HAP-1 (cell line): ENCODE results near the gene USP49.
"Not testable (repeated sequence)": the region's sequence is repeated elsewhere in the genome, so short reads cannot be mapped to it uniquely, and the experiment has no call there.

Source experiments
- DNase-seq, 2 experiments: peaks; one replicate each; pipeline ENCODE4 v3.0.0-alpha.2; 2016 to 2020; ENCODE audit warnings: low spot score in 2 of 2
- H3K27me3 ChIP-seq: fragments of 250-450 bp; sonication (Bioruptor Pico); 2 replicates; pipeline ENCODE4 v1.5.1; 2020; ENCODE audit warnings: low read depth, mild to moderate bottlenecking, moderate library complexity
- H3K36me3 ChIP-seq: fragments of 250-450 bp; sonication (Bioruptor Pico); replicated peaks from 2 replicates; pipeline ENCODE4 v1.5.1; 2020; ENCODE audit warnings: mild to moderate bottlenecking
- H3K4me1 ChIP-seq: fragments of 250-450 bp; sonication (Bioruptor Pico); 2 replicates; pipeline ENCODE4 v1.5.1; 2020; ENCODE audit warnings: mild to moderate bottlenecking
- H3K4me3 ChIP-seq: fragments of 250-450 bp; sonication (Bioruptor Pico); 2 replicates; pipeline ENCODE4 v1.5.1; 2020; ENCODE audit warnings: mild to moderate bottlenecking, moderate library complexity
- H3K9me3 ChIP-seq: fragments of 250-450 bp; sonication (Bioruptor Pico); 2 replicates; pipeline ENCODE4 v1.5.1; 2020; ENCODE audit warnings: mild to moderate bottlenecking, moderate library complexity
- in situ Hi-C: fragments of 300-500 bp; cut with MboI; formaldehyde crosslinking; loops from 3 replicates; pipeline ENCODE4 v1.14.3; 2020; ENCODE audit warnings: low sequenced_read_pairs, inconsistent platforms, mixed read lengths

The USP49 gene

GRCh38 chr6:41895300-41896233 lies at the start of gene USP49:
TSS of gene USP49 (minus strand) at chr6:41895375. CDS start at chr6:41806983, 88,392 bp downstream.
- no peaks in the 10 kb centered on the region for H3K36me3 ChIP-seq
- H3K27me3 ChIP-seq = no peaks in the 10 kb centered on the region
- peak; percentile 89 to 96 for DNase-seq
- in situ Hi-C loops = no loop called here
- peaks cover 24% of the 10 kb centered on the region for H3K4me1 ChIP-seq
- no peaks in the 10 kb centered on the region for H3K9me3 ChIP-seq
- peak within 1 kb of the TSS; percentile 56 for H3K4me3 ChIP-seq

GRCh38 chr6:41943456-41943855 lies 48.3 kb upstream of the USP49 start:
- Histone ChIP-seq H3K4me3 (no peak overlapping the region), H3K4me1 (peaks cover 16% of the 10 kb centered on the region), H3K36me3 (peaks cover under 1% of the 10 kb centered on the region; the same call in 1 of the 2 replicates), H3K9me3 (no peaks in the 10 kb centered on the region), H3K27me3 (no peaks in the 10 kb centered on the region)
- peak in 1 of 2 experiments; percentile 1 for DNase-seq
- in situ Hi-C loops = no loop called here

GRCh38 chr6:41942882-41943281 lies 47.7 kb upstream of the USP49 start:
- H3K36me3 ChIP-seq, H3K9me3 ChIP-seq, H3K27me3 ChIP-seq, H3K4me3 ChIP-seq, in situ Hi-C loops, DNase-seq: not testable (repeated sequence)
- H3K4me1 ChIP-seq = peaks cover 16% of the 10 kb centered on the region

GRCh38 chr6:41942067-41942851 lies 47.1 kb upstream of the USP49 start:
- DNase-seq = peak in 1 of 2 experiments; percentile 1
- Histone ChIP-seq H3K4me3 (peak overlapping the region; percentile 90), H3K9me3 (no peaks in the 10 kb centered on the region), H3K4me1 (peaks cover 16% of the 10 kb centered on the region), H3K27me3 (no peaks in the 10 kb centered on the region), H3K36me3 (peaks cover 13% of the 10 kb centered on the region)
- in situ Hi-C loops = no loop called here

- peaks cover 16% of the 10 kb centered on the region for H3K4me1 ChIP-seq
- peaks cover 20% of the 10 kb centered on the region for H3K36me3 ChIP-seq
- in situ Hi-C loops = no loop called here
Measured at GRCh38 chr6:41941280-41942066, 46.3 kb upstream of the USP49 start, which contains the start of gene CCND3. TSS of gene CCND3 (minus strand) at chr6:41941808. CDS start at chr6:41941649, 159 bp downstream.

GRCh38 chr6:41940759-41941279 lies 45.6 kb upstream of the USP49 start:
- H3K4me1 ChIP-seq = peaks cover 18% of the 10 kb centered on the region
- no peaks in the 10 kb centered on the region for H3K9me3 ChIP-seq
- in situ Hi-C loops = no loop called here
- H3K27me3 ChIP-seq = no peaks in the 10 kb centered on the region
- peaks cover 27% of the 10 kb centered on the region for H3K36me3 ChIP-seq
- DNase-seq = peak; percentile 3 to 64
- H3K4me3 ChIP-seq = peak overlapping the region; percentile 90

More at GRCh38 chr6:41941280-41942066, 46.3 kb upstream of the USP49 start, which contains the start of gene CCND3:
- DNase-seq = peak; percentile 85 to 96
- H3K4me3 ChIP-seq = peak within 1 kb of the TSS; percentile 90
- H3K9me3 ChIP-seq = no peaks in the 10 kb centered on the region
- no peaks in the 10 kb centered on the region for H3K27me3 ChIP-seq

- in situ Hi-C loops = loop anchor here (5.0 kb wide), 1 partner anchor 107 kb away; no protein-coding TSS in a partner anchor
- Histone ChIP-seq H3K4me3 (peak overlapping the region; percentile 90), H3K27me3 (no peaks in the 10 kb centered on the region), H3K4me1 (peaks cover 18% of the 10 kb centered on the region), H3K9me3 (no peaks in the 10 kb centered on the region), H3K36me3 (peaks cover 34% of the 10 kb centered on the region)
- peak; percentile 2 to 68 for DNase-seq
Measured at GRCh38 chr6:41939848-41940758, 44.9 kb upstream of the USP49 start.

- H3K36me3 ChIP-seq = peaks cover 42% of the 10 kb centered on the region
- no peaks in the 10 kb centered on the region for H3K27me3 ChIP-seq
- H3K9me3 ChIP-seq = no peaks in the 10 kb centered on the region
- peaks cover 18% of the 10 kb centered on the region for H3K4me1 ChIP-seq
- DNase-seq = peak in 1 of 2 experiments; percentile 2
- H3K4me3 ChIP-seq = peak overlapping the region; percentile 90; the same call in 1 of the 2 replicates
- in situ Hi-C loops = loop anchor here (5.0 kb wide), 1 partner anchor 108 kb away; no protein-coding TSS in a partner anchor
Measured at GRCh38 chr6:41939176-41939847, 44.1 kb upstream of the USP49 start.

- no peaks in the 10 kb centered on the region for H3K27me3 ChIP-seq
- peaks cover 48% of the 10 kb centered on the region for H3K36me3 ChIP-seq
- no peak overlapping the region for H3K4me3 ChIP-seq
- peaks cover 18% of the 10 kb centered on the region for H3K4me1 ChIP-seq
- in situ Hi-C loops = loop anchor here (5.0 kb wide), 1 partner anchor 109 kb away; no protein-coding TSS in a partner anchor
- DNase-seq = peak in 1 of 2 experiments; percentile 2
- H3K9me3 ChIP-seq = no peaks in the 10 kb centered on the region
Measured at GRCh38 chr6:41938590-41939175, 43.5 kb upstream of the USP49 start.

- Histone ChIP-seq H3K27me3 (no peaks in the 10 kb centered on the region), H3K4me1 (peaks cover 18% of the 10 kb centered on the region), H3K9me3 (no peaks in the 10 kb centered on the region), H3K4me3 (no peak overlapping the region), H3K36me3 (peaks cover 55% of the 10 kb centered on the region)
- peak in 1 of 2 experiments; percentile 0 for DNase-seq
- in situ Hi-C loops = loop anchor here (5.0 kb wide), 1 partner anchor 109 kb away; no protein-coding TSS in a partner anchor
Measured at GRCh38 chr6:41937861-41938574, 42.8 kb upstream of the USP49 start.

GRCh38 chr6:41937472-41937860 lies 42.3 kb upstream of the USP49 start:
- Histone ChIP-seq H3K36me3 (peaks cover 61% of the 10 kb centered on the region), H3K9me3 (no peaks in the 10 kb centered on the region), H3K4me1 (peaks cover 18% of the 10 kb centered on the region), H3K4me3 (no peak overlapping the region), H3K27me3 (no peaks in the 10 kb centered on the region)
- peak in 1 of 2 experiments; percentile 2 for DNase-seq
- in situ Hi-C loops = loop anchor here (5.0 kb wide), 1 partner anchor 110 kb away; no protein-coding TSS in a partner anchor
